ENCODE results near the gene CALCOCO1.
A peak's percentile ranks its signal among the peaks of the same experiment; 100 is the strongest.

CALCOCO1 gene

GRCh38 chr12:53712059-53712643 is 15.1 kb downstream of the CALCOCO1 start:
- Histone ChIP-seq H3K27me3 (ENCODE audit: control insufficient read depth, insufficient read depth, low read length) (peaks cover 8% of the 10 kb centered on the region), H3K9ac (ENCODE audit: low read depth, low read length) (no peak overlapping the region), H3K27ac (ENCODE audit: low read depth, low read length) (no peak overlapping the region), H3K4me3 (ENCODE audit: low read depth, low read length) (no peak overlapping the region), H3K4me1 (ENCODE audit: control insufficient read depth, insufficient read depth, low read length) (no peaks in the 10 kb centered on the region), H3K9me3 (ENCODE audit: control insufficient read depth, insufficient read depth, low read length) (no peaks in the 10 kb centered on the region), H3K36me3 (ENCODE audit: control insufficient read depth, insufficient read depth, low read length) (no peaks in the 10 kb centered on the region)

- Histone ChIP-seq H3K9me3 (ENCODE audit: control insufficient read depth, insufficient read depth, low read length) (no peaks in the 10 kb centered on the region), H3K27ac (ENCODE audit: low read depth, low read length) (no peak overlapping the region), H3K27me3 (ENCODE audit: control insufficient read depth, insufficient read depth, low read length) (peaks cover 12% of the 10 kb centered on the region), H3K4me3 (ENCODE audit: low read depth, low read length) (no peak overlapping the region), H3K9ac (ENCODE audit: low read depth, low read length) (no peak overlapping the region), H3K36me3 (ENCODE audit: control insufficient read depth, insufficient read depth, low read length) (no peaks in the 10 kb centered on the region), H3K4me1 (ENCODE audit: control insufficient read depth, insufficient read depth, low read length) (no peaks in the 10 kb centered on the region)
These were observed 17.2 kb downstream of the CALCOCO1 start for GRCh38 chr12:53710091-53710490.

DNA sequence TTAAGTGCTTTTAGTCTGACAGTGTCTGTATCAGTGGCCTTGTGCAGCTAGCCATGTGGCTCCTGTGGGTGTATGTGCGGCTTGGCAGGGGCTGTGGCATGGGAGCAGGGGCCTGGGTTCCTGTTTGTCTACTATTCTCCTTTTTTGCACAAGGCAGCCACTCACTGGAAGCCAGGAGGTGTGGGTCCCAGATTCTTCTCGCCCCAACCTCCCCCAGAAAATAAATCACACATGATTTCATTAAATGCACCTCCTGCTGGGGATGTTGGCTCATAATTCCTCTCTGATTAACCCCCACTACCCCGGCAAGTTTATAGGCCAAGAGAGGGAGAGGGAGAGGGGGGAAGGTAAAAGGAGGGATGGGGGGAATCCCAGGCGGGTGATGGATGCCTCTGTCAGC is 17.6 kb downstream of the CALCOCO1 start:
- no peak overlapping the region for H3K4me3 ChIP-seq (ENCODE audit: low read depth, low read length)
- no peaks in the 10 kb centered on the region for H3K9me3 ChIP-seq (ENCODE audit: control insufficient read depth, insufficient read depth, low read length)
- H3K27ac ChIP-seq (ENCODE audit: low read depth, low read length): no peak overlapping the region
- peaks cover 12% of the 10 kb centered on the region for H3K27me3 ChIP-seq (ENCODE audit: control insufficient read depth, insufficient read depth, low read length)
- no peaks in the 10 kb centered on the region for H3K36me3 ChIP-seq (ENCODE audit: control insufficient read depth, insufficient read depth, low read length)
- no peak overlapping the region for H3K9ac ChIP-seq (ENCODE audit: low read depth, low read length)
- H3K4me1 ChIP-seq (ENCODE audit: control insufficient read depth, insufficient read depth, low read length): no peaks in the 10 kb centered on the region

DNA sequence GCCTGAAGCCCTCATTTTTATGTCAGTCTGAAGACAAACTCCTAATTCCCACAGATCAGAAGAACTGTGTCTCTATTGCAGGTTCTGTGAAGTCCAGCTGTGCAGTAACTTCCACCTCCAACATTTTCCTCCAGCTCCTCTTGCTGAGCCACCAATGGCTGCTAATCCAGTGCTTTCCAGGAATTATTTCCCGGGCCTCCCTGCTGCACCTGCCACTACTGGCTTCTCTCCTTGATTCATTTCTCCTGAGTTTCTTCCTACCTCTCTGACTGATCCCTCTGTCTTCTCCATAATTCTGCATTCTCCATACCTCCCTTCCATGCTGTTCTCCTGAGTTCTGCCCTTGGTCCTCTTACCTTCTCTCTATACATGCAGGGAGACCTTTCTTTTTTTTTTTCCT is 21.2 kb downstream of the CALCOCO1 start:
- no peak overlapping the region for H3K4me3 ChIP-seq (ENCODE audit: low read depth, low read length)
- no peaks in the 10 kb centered on the region for H3K9me3 ChIP-seq (ENCODE audit: control insufficient read depth, insufficient read depth, low read length)
- no peak overlapping the region for H3K9ac ChIP-seq (ENCODE audit: low read depth, low read length)
- H3K36me3 ChIP-seq (ENCODE audit: control insufficient read depth, insufficient read depth, low read length): no peaks in the 10 kb centered on the region
- H3K27me3 ChIP-seq (ENCODE audit: control insufficient read depth, insufficient read depth, low read length): peaks cover 23% of the 10 kb centered on the region
- H3K4me1 ChIP-seq (ENCODE audit: control insufficient read depth, insufficient read depth, low read length): no peaks in the 10 kb centered on the region
- H3K27ac ChIP-seq (ENCODE audit: low read depth, low read length): no peak overlapping the region

DNA sequence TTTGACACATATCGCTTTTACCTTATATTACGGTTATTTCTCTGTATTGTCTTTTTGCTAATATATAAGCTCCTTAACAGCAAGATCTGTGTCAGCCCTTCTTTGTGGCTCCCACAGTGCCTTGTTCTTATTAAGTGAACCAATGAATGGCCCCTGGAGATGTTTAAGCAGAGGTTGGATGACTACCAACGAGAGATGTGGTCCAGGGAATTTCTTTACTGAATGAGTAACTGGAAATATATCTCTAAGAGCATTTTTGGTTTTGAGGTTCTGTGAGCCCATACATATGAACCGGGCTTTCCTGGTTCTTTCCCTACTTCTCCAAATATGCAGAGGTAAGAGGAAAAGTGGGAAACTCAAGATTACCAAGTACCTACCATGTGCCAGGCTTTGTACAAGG is 23.5 kb downstream of the CALCOCO1 start:
- Histone ChIP-seq H3K36me3 (ENCODE audit: control insufficient read depth, insufficient read depth, low read length) (no peaks in the 10 kb centered on the region), H3K4me1 (ENCODE audit: control insufficient read depth, insufficient read depth, low read length) (no peaks in the 10 kb centered on the region), H3K9ac (ENCODE audit: low read depth, low read length) (no peak overlapping the region), H3K4me3 (ENCODE audit: low read depth, low read length) (no peak overlapping the region), H3K27me3 (ENCODE audit: control insufficient read depth, insufficient read depth, low read length) (peaks cover 38% of the 10 kb centered on the region), H3K9me3 (ENCODE audit: control insufficient read depth, insufficient read depth, low read length) (no peaks in the 10 kb centered on the region), H3K27ac (ENCODE audit: low read depth, low read length) (no peak overlapping the region)

DNA sequence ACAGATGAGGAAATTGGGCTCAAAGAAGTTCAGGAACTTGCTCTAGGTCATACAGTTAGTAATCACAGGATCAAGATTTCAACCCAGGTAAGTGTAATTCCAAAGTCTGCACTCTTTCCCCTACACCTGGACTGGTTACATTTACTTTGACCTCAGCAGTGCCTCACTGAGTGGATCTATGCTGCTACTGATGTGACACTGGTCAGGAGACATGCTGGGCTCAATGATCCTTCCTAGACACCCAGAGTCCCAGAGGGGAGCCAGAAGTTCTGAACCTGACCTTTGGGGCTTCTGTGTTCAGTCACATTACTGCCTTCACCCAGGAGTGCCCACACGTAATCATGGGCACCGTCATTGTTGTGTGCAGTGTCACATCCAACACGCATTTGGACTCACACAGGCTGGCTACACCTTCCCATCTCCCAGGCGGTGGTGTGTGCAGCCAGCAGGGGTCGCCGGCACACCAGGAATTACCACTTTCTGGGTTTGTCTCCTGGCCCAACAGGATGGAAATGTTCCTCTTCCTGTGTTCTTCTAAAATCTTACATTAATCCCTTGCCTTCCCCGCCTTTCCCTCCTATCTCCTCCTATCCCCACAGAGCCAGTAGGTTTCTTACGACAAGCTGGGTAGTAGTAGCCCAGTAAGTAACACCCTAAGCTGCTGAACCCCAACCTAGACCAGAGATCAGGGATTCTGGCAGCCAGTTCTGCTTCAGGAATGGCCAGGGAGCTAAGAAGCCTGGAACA is 25.6 kb downstream of the CALCOCO1 start:
- no peaks in the 10 kb centered on the region for H3K9me3 ChIP-seq (ENCODE audit: control insufficient read depth, insufficient read depth, low read length)
- no peak overlapping the region for H3K4me3 ChIP-seq (ENCODE audit: low read depth, low read length)
- no peak overlapping the region for H3K9ac ChIP-seq (ENCODE audit: low read depth, low read length)
- no peaks in the 10 kb centered on the region for H3K36me3 ChIP-seq (ENCODE audit: control insufficient read depth, insufficient read depth, low read length)
- H3K27me3 ChIP-seq (ENCODE audit: control insufficient read depth, insufficient read depth, low read length): peaks cover 50% of the 10 kb centered on the region
- H3K4me1 ChIP-seq (ENCODE audit: control insufficient read depth, insufficient read depth, low read length): peaks cover 4% of the 10 kb centered on the region
- H3K27ac ChIP-seq (ENCODE audit: low read depth, low read length): no peak overlapping the region

DNA sequence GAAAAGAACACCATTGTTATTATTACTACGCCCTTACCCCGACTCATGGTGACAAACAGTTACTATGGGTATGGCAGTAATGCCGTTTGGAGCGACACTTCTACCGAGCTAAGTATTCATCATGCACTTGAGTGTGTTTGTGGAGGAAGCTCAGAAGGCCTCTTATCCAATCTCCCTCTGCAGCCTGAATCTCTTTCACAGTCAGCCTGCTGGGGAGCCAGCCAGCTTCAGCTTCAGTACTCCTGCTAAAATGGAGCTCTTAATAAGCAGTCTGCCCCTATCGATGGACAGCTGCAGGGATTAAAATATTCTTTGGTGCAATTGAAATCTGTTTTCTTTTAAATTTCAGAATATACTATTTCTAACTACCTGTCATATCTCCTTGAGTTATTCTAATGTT is 26.7 kb downstream of the CALCOCO1 start:
- Histone ChIP-seq H3K27ac (ENCODE audit: low read depth, low read length) (no peak overlapping the region), H3K9ac (ENCODE audit: low read depth, low read length) (no peak overlapping the region), H3K4me3 (ENCODE audit: low read depth, low read length) (no peak overlapping the region), H3K27me3 (ENCODE audit: control insufficient read depth, insufficient read depth, low read length) (peaks cover 57% of the 10 kb centered on the region), H3K36me3 (ENCODE audit: control insufficient read depth, insufficient read depth, low read length) (no peaks in the 10 kb centered on the region), H3K4me1 (ENCODE audit: control insufficient read depth, insufficient read depth, low read length) (peaks cover 12% of the 10 kb centered on the region), H3K9me3 (ENCODE audit: control insufficient read depth, insufficient read depth, low read length) (no peaks in the 10 kb centered on the region)

DNA sequence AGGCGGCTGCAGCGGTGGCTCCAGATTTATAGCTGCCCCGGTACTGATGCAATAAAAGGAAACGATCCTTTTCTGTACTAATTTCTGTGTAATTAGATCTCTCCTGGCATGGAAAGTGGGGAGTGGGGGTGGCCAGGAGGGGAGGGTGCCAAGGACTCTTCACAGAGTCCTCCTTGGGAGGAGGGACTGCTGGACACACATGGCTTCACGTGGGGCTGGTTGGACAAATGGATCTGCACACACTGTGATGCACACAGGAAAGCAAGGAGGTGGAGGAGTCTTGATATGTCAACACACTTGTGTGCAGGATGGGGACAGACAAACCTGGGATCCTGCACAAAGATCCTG is 27.6 kb downstream of the CALCOCO1 start:
- no peaks in the 10 kb centered on the region for H3K36me3 ChIP-seq (ENCODE audit: control insufficient read depth, insufficient read depth, low read length)
- H3K27me3 ChIP-seq (ENCODE audit: control insufficient read depth, insufficient read depth, low read length): peaks cover 64% of the 10 kb centered on the region
- H3K27ac ChIP-seq (ENCODE audit: low read depth, low read length): no peak overlapping the region
- H3K4me1 ChIP-seq (ENCODE audit: control insufficient read depth, insufficient read depth, low read length): peaks cover 19% of the 10 kb centered on the region
- H3K9ac ChIP-seq (ENCODE audit: low read depth, low read length): no peak overlapping the region
- no peak overlapping the region for H3K4me3 ChIP-seq (ENCODE audit: low read depth, low read length)
- H3K9me3 ChIP-seq (ENCODE audit: control insufficient read depth, insufficient read depth, low read length): no peaks in the 10 kb centered on the region

DNA sequence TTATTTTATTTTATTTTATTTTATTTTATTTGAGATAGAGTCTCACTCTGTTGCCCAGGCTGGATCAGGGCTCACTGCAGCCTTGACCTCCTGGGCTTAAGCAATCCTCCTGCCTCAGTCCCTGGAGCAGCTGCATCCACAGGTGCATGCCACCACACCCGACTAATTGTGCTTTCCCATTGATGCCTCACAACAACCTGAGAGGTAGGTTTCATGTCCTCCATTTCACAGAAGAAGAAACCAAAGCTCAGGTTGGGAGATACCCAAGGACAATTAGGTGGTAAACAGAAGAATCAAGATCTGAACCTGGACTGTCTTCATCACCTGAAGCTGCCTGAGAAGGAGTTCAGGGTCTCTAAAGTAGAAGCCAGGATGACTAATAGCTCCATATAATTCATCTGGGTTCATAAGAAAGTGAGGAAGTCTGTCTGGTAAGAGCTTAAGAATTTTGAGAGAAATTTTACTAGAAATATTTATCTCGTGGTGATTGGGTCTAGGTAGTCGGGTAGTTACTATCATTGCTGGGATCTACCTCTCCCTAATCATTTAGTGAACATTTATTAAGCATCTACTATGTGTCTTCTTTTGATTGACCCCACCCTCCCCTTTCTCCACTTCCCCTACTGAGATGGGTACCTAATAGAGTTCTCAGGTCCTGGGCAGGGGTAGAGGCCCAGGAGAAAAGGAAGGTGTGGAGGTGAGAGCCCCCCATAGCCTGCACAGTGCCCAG is 28.1 kb downstream of the CALCOCO1 start:
- Histone ChIP-seq H3K4me3 (ENCODE audit: low read depth, low read length) (no peak overlapping the region), H3K36me3 (ENCODE audit: control insufficient read depth, insufficient read depth, low read length) (no peaks in the 10 kb centered on the region), H3K9me3 (ENCODE audit: control insufficient read depth, insufficient read depth, low read length) (no peaks in the 10 kb centered on the region), H3K4me1 (ENCODE audit: control insufficient read depth, insufficient read depth, low read length) (peaks cover 24% of the 10 kb centered on the region), H3K27ac (ENCODE audit: low read depth, low read length) (no peak overlapping the region), H3K9ac (ENCODE audit: low read depth, low read length) (no peak overlapping the region), H3K27me3 (ENCODE audit: control insufficient read depth, insufficient read depth, low read length) (peaks cover 68% of the 10 kb centered on the region)

- H3K27me3 ChIP-seq (ENCODE audit: control insufficient read depth, insufficient read depth, low read length): peaks cover 69% of the 10 kb centered on the region
- no peak overlapping the region for H3K27ac ChIP-seq (ENCODE audit: low read depth, low read length)
- no peaks in the 10 kb centered on the region for H3K36me3 ChIP-seq (ENCODE audit: control insufficient read depth, insufficient read depth, low read length)
- H3K9ac ChIP-seq (ENCODE audit: low read depth, low read length): peak overlapping the region; percentile 34; the same call in 1 of the 2 replicates
- H3K4me1 ChIP-seq (ENCODE audit: control insufficient read depth, insufficient read depth, low read length): peaks cover 24% of the 10 kb centered on the region
- H3K4me3 ChIP-seq (ENCODE audit: low read depth, low read length): peak overlapping the region; percentile 65
- no peaks in the 10 kb centered on the region for H3K9me3 ChIP-seq (ENCODE audit: control insufficient read depth, insufficient read depth, low read length)
These were observed 30.5 kb downstream of the CALCOCO1 start for GRCh38 chr12:53696655-53697331.

GRCh38 chr12:53696285-53696654 is 31.0 kb downstream of the CALCOCO1 start:
- H3K36me3 ChIP-seq (ENCODE audit: control insufficient read depth, insufficient read depth, low read length): no peaks in the 10 kb centered on the region
- peak overlapping the region; percentile 65 for H3K4me3 ChIP-seq (ENCODE audit: low read depth, low read length)
- no peaks in the 10 kb centered on the region for H3K9me3 ChIP-seq (ENCODE audit: control insufficient read depth, insufficient read depth, low read length)
- peaks cover 65% of the 10 kb centered on the region for H3K27me3 ChIP-seq (ENCODE audit: control insufficient read depth, insufficient read depth, low read length)
- no peak overlapping the region for H3K27ac ChIP-seq (ENCODE audit: low read depth, low read length)
- peaks cover 24% of the 10 kb centered on the region for H3K4me1 ChIP-seq (ENCODE audit: control insufficient read depth, insufficient read depth, low read length)
- peak overlapping the region; percentile 34; the same call in 1 of the 2 replicates for H3K9ac ChIP-seq (ENCODE audit: low read depth, low read length)
